ENCODE data around the gene DCAF4.
A peak's percentile ranks its signal among the peaks of the same experiment; 100 is the strongest.
"Not testable (repeated sequence)": the region's sequence is repeated elsewhere in the genome, so short reads cannot be mapped to it uniquely, and the experiment has no call there.

DCAF4 gene

GRCh38 chr14:72968316-72968715 lies 42.1 kb downstream of the DCAF4 start:
- DNase-seq (ENCODE audit: low read depth in 2 of 3, low spot score in 1 of 3) = no peak

GRCh38 chr14:72970058-72970630 lies 43.9 kb downstream of the DCAF4 start:
- DNase-seq (ENCODE audit: low read depth in 2 of 3, low spot score in 1 of 3) = no peak

- DNase-seq (ENCODE audit: low read depth in 2 of 3, low spot score in 1 of 3) = no peak
These were observed 44.7 kb downstream of the DCAF4 start for GRCh38 chr14:72970824-72971434.

GRCh38 chr14:72974661-72975060 lies 48.4 kb downstream of the DCAF4 start:
- DNase-seq (ENCODE audit: low read depth in 2 of 3, low spot score in 1 of 3) = no peak

- peak in 1 of 3 donors; percentile 3 for DNase-seq (ENCODE audit: low read depth in 2 of 3, low spot score in 1 of 3)
These were observed 49.5 kb downstream of the DCAF4 start for GRCh38 chr14:72975770-72976169.

- DNase-seq (ENCODE audit: low read depth in 2 of 3, low spot score in 1 of 3) = no peak
These were observed 52.6 kb downstream of the DCAF4 start for GRCh38 chr14:72978856-72979255.

GRCh38 chr14:72980863-72981262 lies 54.6 kb downstream of the DCAF4 start:
- DNase-seq (ENCODE audit: low read depth in 2 of 3, low spot score in 1 of 3) = no peak

- DNase-seq (ENCODE audit: low read depth in 2 of 3, low spot score in 1 of 3) = no peak
These were observed 56.0 kb downstream of the DCAF4 start for GRCh38 chr14:72982146-72982708.

- DNase-seq (ENCODE audit: low read depth in 2 of 3, low spot score in 1 of 3) = no peak
These were observed 60.0 kb downstream of the DCAF4 start for GRCh38 chr14:72986214-72986613.

- DNase-seq (ENCODE audit: low read depth in 2 of 3, low spot score in 1 of 3) = no peak
These were observed 60.6 kb downstream of the DCAF4 start for GRCh38 chr14:72986857-72987256.

GRCh38 chr14:72990171-72990570 lies 63.9 kb downstream of the DCAF4 start:
- no peak for DNase-seq (ENCODE audit: low read depth in 2 of 3, low spot score in 1 of 3)

- no peak for DNase-seq (ENCODE audit: low read depth in 2 of 3, low spot score in 1 of 3)
These were observed 70.7 kb downstream of the DCAF4 start for GRCh38 chr14:72996916-72997315.

- DNase-seq (ENCODE audit: low read depth in 2 of 3, low spot score in 1 of 3) = no peak
These were observed 72.1 kb downstream of the DCAF4 start for GRCh38 chr14:72998252-72998903.

GRCh38 chr14:72999316-72999715 lies 73.1 kb downstream of the DCAF4 start:
- DNase-seq (ENCODE audit: low read depth in 2 of 3, low spot score in 1 of 3) = no peak

- DNase-seq (ENCODE audit: low read depth in 2 of 3, low spot score in 1 of 3) = no peak
These were observed 73.8 kb downstream of the DCAF4 start for GRCh38 chr14:73000073-73000472.

- no peak for DNase-seq (ENCODE audit: low read depth in 2 of 3, low spot score in 1 of 3)
These were observed 77.4 kb downstream of the DCAF4 start for GRCh38 chr14:73003681-73004080.

- DNase-seq (ENCODE audit: low read depth in 2 of 3, low spot score in 1 of 3) = not testable (repeated sequence)
These were observed 78.4 kb downstream of the DCAF4 start for GRCh38 chr14:73004641-73005040.

GRCh38 chr14:73007835-73008234 lies 81.6 kb downstream of the DCAF4 start:
- no peak for DNase-seq (ENCODE audit: low read depth in 2 of 3, low spot score in 1 of 3)

- DNase-seq (ENCODE audit: low read depth in 2 of 3, low spot score in 1 of 3) = no peak
These were observed 82.2 kb downstream of the DCAF4 start for GRCh38 chr14:73008501-73008900.

All from stimulated activated CD4-positive, alpha-beta T cell treated with anti-CD3 and anti-CD28 coated beads, Interleukin-12 subunit alpha, Interleukin-12 subunit beta, amount 100 ng/mL, for 48 hours (primary cell).